GM21619 (cell line): ENCODE measurements around the gene MED13L.
A peak's percentile ranks its signal among the peaks of the same experiment; 100 is the strongest.

Experiments
- ATAC-seq: cut with Tn5 transposase; IDR thresholded peaks from one replicate; pipeline ENCODE4 v1.9.1; 2021; ENCODE audit not compliant: unreplicated experiment

The MED13L gene

DNA sequence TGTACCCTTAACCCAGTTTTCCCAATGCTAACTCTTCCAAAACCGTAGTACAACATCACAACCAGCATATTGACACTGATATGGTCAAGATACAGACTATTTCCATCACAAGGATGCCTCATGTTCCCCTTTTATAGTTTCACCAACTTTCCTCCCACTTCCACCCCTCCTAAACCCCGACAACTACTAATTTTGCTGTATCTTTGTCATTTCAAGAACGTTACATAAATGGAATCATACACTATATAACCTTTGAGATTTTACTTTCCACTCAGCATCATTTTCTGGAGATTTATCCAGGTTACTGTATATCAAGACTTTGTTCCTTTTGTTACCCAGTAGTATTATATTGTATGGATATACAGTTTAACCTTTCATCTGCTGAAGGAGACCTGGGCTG, 88.9 kb downstream of the MED13L start:
- no peak for ATAC-seq

DNA sequence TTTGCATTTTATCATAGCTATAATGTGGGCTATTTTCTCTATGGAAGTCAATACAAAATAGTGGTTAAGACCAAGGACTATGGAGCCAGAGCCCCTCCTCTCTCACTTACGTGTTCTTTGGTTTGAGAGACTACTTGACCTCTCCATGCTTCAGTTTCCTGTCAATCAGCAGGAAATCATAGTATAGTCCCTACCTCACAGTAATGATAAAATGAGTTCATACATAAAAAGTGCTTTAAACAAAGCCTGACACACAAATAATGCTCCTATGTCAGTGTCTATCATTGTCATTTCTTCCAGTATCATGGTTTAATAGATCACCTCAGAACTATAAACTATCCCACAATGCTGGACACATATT, 90.4 kb downstream of the MED13L start:
- ATAC-seq: no peak

DNA sequence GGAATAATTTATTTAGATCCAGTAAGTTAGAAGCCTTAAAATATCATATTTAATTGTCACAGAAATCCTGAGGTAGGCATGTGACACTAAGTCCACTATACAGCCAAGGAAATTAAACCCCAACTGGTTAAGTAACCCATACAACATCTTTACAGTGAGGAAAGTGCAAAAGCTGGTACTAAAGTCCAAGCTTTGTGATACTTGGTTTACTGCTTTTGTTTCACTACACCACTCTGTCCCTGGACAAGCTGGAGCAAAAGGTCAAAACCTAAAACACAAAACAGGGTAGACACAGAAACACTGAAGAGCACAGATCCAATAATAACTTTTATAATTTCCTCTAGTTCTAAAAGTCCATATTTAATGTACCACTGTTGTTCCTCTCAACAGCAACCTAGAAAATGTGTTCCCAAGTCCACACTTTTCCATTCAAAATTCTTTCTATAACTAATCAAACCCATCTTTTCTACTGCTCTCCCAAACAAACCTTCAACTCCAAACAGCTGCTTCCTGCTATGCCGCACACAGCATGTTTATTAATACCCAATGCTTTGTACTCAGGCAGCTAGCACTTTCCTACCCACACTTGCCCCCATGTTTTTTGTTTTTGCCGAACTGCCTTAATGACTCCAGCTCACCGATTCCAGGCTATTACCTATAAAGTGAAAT, 90.9 kb downstream of the MED13L start:
- no peak for ATAC-seq

DNA sequence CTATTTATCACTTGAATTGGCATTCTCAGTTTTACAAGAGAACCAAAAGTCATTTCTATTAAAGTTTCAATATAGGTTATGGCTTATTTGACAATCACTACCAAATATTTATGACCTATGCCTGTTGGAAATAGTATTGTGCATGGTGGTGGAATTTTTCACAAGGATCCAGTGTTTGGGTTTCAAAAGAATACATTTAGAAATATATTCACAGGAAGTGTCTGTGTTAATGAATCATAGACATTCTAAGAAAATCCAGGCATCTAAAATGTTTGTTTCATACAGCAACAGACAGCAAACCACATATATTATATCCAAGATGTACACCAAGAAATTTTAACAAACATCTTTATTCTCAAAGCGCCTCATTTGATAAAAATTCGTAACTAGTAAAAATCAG, 92.7 kb downstream of the MED13L start:
- no peak for ATAC-seq

DNA sequence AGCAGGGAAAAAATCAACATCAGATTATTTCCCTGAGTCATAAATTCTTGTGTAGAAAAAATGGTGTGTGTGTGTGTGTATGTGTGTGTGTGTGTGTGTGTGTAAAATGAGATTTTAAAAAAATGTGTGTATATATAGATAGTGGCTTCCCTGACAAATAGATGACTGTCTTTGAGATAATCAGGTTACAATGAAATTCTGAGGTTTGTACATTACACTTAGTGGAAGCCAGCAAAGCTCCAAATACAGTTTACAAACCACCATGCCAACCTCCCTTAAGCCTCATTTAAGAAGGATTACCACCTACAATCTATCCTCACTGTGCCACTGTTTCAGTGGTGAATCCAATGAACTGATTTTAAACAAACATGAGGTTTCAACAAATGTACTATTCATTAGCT, 93.8 kb downstream of the MED13L start:
- ATAC-seq: no peak

DNA sequence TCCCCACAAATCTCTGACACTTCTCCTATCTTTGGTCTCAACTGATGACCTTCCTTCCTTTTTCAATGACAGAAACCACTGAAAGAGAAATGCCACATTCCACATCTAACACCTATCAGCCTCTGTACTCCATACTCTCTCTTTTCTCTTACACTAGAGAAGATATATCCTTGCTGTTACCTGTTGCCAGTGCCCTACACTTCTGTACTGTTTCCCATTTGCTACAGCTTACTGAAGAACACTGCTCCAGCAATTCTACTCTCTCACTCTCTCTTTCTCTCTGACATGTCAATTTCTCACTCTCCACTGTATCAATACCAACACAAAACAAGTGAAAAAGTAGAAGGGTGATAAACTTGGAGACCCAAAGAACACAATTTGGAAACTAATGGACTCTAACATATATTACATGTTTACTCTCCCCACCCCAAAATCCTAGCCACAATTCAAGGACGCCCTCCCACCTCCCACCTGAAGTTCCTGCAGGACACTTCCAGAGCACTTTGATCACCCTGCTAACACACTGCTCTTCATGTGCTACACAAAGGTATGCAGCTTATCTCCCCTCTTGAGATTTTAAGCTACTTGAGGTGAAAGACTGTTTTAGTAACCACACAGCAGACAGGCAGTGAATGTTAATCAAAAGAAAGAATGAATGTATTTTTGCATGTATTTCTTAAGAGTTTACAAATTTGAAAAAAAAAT, 95.0 kb downstream of the MED13L start:
- ATAC-seq: no peak

DNA sequence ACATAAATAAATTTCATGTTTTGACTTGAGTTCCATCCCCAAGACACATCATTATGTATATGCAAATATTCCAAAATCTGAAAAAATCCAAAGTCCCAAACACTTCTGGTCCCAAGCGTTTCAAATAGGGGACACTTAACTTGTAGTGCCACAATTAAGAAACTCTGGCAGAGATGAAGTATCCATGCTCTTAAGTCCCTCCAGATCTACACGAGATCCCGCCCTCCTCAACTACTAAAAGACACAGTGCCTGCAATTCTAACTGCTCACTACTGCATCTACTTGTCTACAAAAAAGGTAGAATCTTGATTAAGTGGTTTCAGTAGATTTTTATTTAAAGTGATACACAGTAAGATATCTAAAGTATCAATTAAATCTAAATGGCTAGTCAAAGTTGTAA, 97.0 kb downstream of the MED13L start:
- no peak for ATAC-seq

DNA sequence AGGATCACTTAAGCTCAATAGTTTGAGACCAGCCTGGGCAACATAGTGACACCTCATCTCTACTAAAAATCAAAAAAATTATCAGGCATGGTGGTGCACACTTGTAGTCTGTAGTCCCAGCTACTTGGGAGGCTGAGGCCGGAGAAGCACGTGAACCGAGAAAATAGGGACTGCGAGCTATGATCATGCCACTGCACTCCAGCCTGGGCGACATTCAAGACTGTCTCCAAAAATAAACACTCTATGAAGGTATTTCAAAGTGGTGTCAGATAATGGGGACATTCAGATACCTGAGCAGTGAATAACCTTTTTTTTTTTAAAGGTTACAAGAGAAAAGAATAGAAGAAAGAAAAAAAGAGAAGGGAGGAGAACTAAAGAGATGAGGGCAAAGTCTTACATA, 98.1 kb downstream of the MED13L start:
- no peak for ATAC-seq

DNA sequence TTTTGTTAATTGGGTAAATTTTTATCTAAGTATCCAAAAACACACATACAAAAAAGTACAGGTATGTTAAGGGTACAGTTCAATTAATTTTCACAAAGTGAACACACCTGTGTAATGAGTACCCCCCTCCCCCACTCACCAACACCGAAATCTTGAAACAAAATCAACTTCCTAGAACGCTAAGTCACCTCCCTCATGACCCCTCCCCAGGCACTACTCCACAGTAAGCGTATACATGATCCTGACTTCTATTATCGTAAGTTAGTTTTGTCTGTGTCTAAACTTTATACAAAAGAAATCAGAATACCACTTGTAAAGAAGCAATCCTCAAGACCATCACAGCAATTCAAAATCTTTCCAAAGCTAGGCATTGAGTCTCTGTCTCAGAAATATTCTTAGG, 100.5 kb downstream of the MED13L start:
- no peak for ATAC-seq

DNA sequence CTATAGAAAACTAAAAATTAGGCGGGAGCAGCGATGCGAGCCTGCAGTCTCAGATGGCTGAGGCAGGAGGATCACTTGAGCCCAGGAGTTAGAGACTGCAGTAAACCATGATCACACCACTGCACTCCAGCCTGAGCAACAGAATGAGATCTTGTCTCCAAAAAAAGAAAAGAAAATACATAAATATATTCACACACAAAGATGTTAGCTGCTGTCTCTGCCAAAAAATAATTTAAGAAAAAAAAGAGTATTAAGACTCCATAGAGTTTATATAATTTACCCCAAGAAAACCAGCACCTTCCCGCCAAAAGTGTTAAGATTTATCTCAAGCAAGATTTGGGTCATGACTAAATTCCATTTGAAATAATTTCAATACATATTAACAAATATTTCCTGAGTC, 102.6 kb downstream of the MED13L start:
- ATAC-seq: no peak

DNA sequence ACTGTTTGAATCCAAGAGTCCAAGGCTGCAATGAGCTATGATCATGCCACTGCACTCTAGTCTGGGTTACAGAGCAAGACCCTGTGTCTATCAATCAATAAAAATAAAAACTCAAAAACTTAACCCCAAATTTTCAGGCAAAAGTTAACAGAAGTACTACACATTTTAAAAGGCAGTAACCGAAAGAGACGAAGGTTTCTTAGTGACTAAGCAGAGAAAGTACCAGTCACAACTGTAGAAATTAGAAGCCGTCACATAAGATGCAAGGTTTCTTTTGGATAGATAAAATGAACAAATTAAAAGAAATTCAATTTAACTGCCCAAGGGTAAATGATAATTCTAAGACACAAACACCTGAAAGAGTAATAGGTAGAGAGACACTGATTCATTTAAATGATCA, 103.5 kb downstream of the MED13L start:
- ATAC-seq: no peak

DNA sequence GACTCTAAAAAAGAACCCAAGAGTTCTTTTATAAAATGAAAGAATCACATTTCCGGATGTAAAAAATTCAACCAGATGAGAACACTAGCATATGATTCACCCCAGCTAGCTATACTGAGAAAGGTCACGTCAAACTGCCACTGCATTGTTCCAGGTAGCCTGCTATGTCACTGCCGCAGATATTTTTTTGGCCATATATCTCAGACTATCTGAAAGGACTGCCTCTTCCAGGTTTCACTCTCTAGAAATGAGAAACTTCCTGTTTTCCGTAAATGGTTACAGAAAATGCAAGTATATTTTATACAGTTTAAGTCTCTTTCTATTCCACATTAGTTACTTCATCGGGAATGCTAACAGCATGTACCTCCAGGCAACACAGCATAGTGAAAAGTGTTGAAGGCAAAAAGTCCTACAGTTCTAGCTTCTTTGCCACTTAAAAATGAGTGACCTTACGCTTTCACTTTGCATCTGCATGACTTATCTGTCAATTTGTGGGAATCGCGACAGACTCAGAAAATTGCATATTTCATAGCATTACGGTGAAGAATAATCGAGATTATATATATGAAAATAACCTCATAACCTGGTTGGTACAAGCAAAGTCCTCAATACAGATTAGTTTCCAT, 105.2 kb downstream of the MED13L start:
- peak; percentile 80 for ATAC-seq

DNA sequence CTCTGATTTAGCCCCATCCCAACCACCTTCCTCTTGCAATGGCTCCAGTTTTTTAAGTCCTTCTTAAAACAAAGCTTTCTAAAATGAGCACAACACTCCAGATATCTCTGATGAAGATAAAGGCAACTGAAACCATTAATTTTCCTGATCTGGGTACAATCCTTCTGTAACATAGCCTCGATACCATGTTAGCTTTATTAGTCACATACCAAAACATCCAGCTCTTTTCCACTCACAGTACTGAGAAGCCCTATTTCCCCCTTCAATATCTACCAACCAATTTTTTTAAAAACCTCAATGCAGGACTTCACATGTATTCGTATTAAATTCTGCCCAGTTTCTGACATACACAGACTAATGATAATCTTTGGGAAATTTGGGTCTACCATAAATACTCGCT, 105.9 kb downstream of the MED13L start:
- no peak for ATAC-seq

DNA sequence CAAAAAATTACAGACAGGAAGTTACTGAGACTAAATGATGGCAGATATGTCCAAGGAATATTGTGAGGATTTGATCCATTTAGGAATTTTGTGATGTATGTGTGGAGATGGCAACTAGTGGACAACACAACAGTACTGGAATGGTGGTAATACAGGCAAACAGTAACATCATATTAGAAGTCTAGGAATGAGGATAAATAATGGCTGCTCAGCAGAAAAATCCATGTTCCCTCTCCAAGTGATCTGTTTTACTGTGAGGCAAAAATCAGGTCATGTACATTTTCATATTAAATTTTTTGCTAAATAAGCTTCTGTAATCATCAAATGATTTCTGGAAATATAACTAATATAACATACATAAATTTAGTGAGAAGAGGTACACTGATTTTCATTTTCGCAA, 108.4 kb downstream of the MED13L start:
- ATAC-seq: no peak

DNA sequence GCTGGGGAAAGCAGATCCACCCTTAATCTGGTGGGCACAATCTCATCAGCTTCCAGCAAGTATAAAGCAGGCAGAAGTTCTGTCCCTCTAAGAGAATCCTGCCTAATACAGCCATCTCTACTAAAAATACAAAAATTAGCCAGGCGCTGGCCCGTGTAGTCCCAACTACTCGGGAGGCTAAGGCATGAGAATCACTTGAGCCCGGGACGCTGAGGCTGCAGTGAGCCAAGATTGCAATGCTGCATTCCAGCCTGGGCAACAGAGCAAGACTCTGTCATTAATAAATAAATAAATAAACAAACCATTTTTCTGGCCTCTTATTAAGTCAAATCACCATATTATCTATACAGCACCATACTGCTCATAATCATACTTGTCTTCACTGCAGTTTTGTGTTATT, 111.2 kb downstream of the MED13L start:
- ATAC-seq: no peak

DNA sequence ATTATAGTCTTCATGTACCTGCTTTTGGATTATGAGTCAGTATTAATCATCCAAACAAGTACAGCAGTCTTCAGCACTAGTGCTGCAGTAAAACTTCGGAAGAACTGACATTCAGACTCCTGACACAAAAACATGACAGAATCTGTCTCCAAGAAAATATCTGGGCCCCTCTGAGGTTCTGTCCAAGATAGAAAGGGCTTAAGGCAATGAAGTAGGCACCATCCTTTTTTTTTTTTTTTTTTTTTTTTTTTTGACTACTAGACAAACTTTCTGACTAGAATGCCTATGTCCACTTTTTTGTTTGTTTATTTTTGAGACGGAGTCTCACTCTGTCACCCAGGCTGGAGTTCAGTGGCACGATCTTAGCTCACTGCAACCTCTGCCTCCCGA, 112.5 kb downstream of the MED13L start:
- ATAC-seq: no peak

DNA sequence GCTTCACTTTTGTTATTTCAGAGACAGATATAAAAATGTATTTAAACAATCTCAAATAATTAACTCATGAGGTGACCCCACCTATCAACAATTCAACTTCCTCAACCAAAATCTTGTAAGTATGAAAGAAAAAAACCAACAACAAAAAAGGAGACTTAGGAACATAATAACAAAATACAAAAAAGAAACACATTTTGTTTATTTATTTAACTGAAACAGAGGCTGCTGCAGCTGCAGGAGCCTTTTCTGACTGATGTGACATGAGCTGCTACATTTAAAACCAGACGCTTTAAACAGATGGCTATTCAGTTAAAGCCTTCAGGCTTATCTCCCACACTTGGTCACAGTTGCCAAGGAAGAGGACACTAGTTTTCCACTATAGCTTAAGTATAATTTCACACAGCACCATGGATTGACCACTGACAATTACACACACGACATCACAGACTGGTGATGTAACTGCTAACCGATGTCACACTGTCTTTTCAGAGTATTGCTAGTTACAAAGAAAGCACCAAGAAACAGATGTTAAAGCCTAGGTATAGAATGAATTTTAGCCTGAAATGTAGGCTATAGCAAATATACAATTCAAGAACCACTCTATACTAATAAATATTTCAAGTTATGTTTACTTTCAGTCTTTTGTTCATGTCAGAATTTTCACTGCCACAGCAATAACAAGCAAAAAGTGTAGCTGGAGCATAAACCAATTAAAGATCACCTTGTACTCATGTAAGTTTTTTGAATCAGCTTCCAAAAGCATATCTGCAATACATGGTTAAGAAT, 113.0 kb downstream of the MED13L start:
- no peak for ATAC-seq

DNA sequence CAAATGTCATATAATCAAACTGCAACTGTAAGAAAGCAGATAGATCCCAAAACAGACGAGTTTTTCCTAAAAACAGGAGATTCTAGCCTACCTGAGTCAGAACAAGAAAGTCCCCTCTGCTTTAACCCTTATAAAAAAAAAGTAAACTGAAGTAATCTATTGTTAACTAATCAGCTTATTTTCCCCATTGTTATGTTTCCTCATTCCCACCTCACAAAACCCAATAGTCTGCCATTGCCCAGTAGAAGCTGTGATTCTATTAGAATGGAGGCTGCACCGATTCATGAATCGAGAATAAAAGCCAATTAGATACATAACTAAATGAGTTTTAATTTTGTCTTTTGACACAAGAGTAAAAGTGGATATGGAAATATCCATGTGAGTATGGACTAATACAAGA, 115.4 kb downstream of the MED13L start:
- no peak for ATAC-seq

DNA sequence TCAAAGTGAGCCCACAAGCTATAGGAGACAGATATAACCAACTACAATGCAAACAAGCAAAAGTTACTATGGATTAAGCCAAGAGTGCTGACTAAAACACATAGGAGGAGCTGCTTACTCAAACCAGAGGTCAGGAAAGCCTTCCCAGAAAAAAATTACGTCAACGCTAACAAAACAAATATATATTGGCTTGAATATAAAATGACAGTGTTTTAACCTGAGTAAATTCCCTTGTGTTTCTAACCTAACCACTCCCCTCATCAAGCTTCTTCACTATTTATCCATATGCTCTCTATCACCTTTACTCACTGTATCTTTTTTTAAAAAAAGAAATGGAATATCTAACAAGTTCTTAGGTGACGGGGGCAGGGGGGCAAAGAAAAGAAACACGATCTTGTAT, 115.9 kb downstream of the MED13L start:
- ATAC-seq: no peak

DNA sequence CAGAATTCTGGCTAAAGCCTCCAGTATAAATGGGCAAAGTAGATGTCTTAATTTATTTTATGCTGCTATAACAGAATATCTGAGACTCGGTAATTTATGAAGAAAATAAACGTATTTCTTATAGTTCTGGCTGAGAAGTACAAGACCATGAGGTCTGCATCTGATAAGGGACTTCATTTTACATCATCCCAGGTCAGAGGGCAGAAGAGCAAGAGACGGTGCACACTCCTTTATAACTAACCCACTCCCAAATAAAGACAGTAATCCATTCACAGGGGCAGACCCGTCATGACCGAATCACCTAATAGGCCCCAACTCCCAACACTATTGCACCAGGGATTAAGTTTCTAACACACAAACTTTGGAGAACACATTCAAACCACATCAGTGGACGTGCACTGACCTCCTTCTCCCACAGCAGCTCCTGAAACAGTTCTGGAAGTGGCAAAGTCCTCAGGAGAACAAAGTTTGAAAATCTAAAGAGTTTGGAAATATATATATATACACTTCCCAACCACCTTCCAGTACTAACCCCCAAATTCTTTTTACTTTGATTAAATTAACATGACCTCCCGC, 116.5 kb downstream of the MED13L start:
- ATAC-seq: no peak

DNA sequence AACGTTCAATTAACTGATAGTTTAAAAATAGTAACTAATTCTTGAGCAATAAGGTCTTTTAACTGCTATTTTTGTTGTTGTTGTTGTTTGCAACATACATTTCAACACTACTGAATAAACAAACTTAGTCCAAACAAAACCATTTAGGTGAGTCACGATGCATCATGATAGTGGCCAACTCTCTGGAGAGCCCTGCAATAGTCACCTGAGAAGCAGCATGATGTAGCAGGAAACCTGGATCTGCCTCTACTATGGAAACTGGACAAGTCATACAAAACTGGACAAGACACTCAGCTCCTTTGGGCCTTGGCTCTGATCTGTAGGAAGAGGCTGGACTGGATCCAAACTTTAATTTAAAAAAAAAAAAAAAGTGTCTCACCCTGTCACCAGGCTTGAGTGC, 117.3 kb downstream of the MED13L start:
- no peak for ATAC-seq
